HG03066 (cell line): ENCODE results near the gene G6PC2.

Experiments used
- ATAC-seq: cut with Tn5 transposase; IDR thresholded peaks from one replicate; pipeline ENCODE4 v1.9.1; 2021; ENCODE audit warnings: low read depth; ENCODE audit not compliant: unreplicated experiment

Gene G6PC2

DNA sequence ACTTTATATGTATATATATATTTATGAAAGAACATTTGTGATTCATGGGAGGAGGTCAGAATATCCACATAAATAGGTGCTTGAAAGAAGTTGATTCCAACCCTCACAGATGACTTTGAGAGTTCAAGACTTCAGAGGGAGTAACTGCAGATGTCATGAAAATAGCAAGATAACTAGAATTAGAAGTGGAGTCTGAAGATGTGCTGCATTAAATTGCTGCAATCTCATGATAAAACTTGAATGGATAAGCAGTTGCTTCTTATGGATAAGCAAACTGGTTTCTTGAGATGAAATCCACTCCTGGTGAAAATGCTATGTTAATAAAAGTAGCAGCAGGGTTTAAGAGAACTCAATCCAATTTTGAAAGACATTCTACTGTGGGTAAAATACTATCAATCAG lies 40.2 kb downstream of the G6PC2 start:
- no peak for ATAC-seq

DNA sequence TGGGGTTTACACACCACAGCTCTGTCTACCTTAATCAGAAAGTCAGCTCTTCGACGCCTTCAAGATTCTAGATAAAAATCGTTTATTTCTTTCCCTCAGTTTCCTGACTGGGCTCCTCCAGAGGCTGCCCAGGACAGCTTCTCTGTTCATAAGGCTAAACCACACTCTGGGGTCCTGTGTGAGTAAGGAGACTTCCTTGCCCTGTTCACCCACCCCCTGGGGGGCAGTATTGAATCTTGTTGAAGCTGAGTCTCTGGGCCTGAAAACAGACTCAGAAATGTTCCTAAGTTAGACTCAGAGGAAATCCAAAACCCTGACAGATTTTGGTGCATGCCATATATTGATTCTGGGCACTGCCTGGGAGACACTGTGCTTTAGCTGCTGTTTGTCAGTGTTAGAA lies 43.0 kb downstream of the G6PC2 start:
- ATAC-seq, result no peak

DNA sequence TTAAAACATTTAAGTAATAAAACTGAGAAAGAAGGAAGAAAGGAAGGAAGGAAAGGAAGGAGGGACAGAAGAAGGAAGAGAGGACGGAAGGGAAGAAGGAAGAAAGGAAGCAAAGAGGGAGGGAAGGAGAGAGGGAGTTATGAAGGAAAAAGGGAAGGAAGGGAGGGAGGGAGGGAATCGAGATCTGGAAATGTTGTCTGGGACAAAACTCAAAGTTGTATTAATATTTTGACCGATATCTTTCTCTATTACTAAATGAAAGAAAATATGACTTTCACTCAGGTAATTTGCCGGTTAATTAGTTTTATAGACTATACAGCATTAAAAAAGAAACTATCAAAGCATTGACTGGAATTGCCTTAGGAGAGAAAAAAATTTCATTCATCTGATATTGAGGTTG lies 44.4 kb downstream of the G6PC2 start:
- no peak for ATAC-seq

DNA sequence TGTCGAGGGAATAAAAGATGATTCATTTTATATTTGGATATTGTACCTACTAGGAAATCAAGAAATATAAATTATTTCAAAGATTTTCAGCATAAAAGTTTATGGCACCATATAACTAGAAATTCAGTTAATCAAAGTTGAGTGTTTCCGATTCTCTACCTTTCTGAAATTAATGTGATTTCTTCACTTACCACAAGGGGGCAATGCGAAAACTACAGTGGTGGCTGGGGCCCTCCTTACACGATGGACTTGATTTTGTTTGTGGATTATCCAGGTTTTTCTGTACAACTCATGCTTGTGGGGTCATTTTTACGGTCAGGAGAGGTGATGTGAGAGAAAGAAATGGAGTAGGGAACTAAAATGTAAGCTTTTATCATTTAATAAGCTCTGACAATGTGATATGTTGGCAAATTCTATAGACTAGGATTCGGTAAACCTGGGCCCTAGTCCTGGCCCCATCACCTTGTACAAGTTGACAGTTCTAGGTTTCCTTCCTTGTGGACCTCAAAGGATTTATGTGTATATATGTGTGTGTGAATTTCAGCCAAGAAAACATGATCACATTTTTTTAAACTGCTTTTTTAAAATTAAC lies 47.6 kb downstream of the G6PC2 start:
- ATAC-seq, result no peak

DNA sequence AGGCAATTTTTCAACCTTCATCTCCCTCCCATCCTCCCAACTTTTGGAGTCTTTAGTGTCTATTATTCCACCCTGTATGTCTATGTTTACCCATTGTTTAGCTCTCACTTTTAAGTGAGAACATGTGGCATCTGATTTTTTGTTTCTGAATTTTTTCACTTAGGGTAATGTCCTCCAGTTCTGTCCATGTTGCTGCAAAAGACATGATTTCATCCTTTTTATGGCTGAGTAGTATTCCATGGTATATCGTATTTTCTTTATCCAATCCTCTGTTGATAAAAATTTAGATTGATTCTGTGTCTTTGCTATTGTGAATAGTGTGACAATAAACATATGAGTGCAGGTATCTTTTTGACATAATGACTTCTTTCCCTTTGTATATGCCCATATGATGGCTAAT lies 48.2 kb downstream of the G6PC2 start:
- ATAC-seq, result no peak

DNA sequence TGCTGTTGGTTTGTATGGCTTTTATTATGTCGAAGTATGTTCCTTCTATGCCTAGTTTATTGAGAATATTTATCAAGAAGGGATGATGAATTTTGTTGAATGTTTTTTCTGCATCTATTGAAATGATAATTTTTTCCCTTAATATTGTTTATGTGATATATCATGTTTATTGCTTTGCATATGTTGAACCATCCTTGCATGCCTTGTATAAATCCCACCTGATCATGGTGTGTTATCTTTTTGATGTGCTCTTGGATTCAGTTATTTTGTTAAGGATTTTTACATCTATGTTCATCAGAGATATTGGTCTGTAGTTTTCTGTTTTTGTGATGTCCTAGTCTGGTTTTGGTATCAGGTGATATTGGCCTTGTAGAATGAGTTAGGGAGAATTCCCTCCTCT lies 50.8 kb downstream of the G6PC2 start:
- ATAC-seq, result no peak

DNA sequence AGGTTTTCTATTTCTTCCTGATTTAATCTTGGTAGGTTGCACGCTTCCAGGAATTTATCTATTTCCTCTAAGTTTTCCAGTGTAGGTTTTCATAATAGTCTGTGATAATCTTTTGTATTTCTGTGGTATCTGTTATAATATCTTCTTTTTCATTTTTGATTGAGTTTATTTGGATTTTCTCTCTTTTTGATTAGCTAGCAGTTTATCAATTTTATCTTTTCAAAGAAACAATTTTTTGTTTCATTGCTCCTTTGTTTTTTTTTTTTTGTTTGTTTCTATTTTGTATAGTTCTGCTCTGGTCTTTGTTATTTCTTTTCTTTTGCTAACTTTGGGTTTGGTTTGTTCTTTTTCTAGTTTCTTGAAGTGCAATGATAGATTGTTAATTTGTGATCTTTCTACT lies 51.3 kb downstream of the G6PC2 start:
- no peak for ATAC-seq

DNA sequence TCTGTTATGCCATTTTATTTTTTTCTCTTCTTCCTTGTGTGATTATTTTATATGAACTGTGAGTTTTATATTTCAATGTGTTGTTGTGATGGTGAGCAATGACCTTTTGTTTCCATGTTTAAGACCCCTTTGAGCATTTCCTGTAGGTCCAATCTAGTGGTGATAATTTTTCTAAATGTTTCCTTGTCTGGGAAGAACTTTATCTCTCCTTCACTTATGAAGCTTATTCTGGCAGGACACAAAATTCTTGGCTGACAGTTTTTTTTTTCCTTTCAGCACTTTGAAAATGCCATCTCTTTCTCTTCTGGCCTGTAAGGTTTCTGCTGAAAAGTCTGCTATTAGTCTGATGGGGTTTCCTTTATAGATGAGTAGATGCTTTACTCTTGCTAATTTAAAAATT lies 53.2 kb downstream of the G6PC2 start:
- no peak for ATAC-seq

DNA sequence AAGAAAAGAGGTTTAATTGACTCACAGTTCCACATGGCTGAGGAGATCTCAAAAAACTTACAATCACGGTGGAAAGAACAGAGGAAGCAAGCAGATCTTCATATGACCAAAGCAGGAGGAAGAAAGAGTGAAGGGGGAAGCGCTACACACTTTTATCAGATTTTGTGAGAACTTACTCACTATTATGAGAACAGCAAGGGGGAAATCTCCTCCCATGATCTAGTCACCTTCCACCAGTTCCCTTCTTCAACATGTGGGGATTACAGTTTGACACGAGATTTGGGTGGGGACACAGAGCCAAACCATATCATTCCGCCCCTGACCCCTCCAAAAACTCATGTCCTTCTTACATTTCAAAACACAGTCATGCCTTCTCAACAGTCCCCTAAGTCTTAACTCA lies 54.2 kb downstream of the G6PC2 start:
- no peak for ATAC-seq

DNA sequence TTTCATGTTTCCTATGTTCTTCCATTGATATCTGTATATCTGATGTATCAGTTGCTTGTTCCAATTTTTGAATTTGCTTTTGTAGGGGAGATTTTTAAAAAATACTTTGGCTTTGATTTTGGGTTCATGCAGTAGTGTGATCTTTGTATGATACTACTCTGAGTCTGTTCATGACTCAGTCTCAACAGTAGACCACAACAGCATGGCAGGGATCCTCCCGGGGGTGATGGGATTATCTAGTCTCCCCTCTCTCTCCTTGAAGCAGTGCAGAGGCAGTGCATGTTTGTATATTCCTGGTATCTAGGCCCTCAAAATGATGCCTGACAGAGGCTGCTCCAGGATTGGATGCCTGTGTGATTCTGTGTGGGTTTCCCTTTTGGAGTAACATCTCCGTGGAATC lies 55.3 kb downstream of the G6PC2 start:
- ATAC-seq, result no peak
